ENCODE results near the gene WBP11. TPM values are rescaled to one million over a fixed set of nuclear protein-coding genes. Genes with fewer than 3 reads are reported as not detected.
A peak's percentile ranks its signal among the peaks of the same experiment; 100 is the strongest.

WBP11 gene
- total and polyA plus RNA-seq, 2 of the 13 experiments (the other 11 are each of a cell fraction or from before 2014, with no cell fraction given), result 7.6 to 31.0 TPM

DNA sequence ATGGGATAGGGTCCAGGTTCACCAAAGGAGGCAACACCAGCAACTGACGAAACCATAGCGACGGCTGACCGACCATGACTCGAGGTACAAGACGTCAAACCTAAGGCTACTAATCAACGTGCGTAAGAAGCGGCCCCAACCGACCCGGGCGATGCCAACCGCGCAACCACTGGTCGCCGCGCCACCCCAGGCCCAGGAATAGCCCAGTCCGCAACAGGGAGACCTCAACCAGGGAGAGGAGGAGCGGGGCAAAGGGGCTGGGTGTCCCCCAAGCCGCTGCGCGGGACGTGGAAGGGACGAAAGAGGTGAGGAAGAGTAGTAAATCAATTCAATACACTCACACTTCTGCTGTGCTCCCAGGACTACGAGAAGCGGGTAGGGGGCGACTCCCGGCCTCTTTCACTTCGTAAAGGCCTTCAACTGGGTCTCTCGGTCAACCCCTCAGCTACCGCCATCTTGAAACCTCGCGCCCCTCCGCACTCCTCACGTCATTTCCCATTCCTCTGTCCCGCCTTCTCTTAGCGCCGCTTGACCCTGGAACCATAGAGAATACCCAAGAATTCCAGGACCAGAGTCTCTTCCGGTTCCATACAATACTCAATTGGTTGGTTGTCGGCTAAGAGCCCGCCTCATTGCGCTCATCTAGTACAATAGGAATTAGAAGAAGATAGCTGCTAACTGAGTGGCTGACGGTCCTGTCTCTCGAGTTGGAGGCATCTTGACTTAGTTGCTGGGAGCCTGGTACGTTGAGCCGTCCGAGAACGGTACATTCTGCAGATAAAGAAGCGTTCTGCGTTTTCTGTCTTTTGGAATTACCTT is at the start of gene WBP11, which contains the start of gene C12orf60 (continued):
- 0 out of 2 replicates have a peak, but pooled peaks have one; percentile 43 for TF ChIP-seq NRL (CRISPR knock-in tag; IDR thresholded peaks at IDR 0.05; ENCODE audit: borderline replicate concordance)
- no peak for TF ChIP-seq ZSCAN12 (CRISPR knock-in tag; IDR thresholded peaks at IDR 0.05)
- TF ChIP-seq CERS6 (CRISPR knock-in tag; IDR thresholded peaks at IDR 0.05), result no peak
- TF ChIP-seq AGO1 (IDR thresholded peaks at IDR 0.05; ENCODE audit: low read depth, low read length, poor library complexity, severe bottlenecking), result no peak
- TF ChIP-seq EED (CRISPR knock-in tag; IDR thresholded peaks at IDR 0.05), result no peak
- no peak; the same call in 1 of the 2 replicates for TF ChIP-seq CBX5 (CRISPR knock-in tag; IDR thresholded peaks at IDR 0.05; ENCODE audit: borderline replicate concordance)
- TF ChIP-seq ZNF362 (CRISPR knock-in tag; IDR thresholded peaks at IDR 0.05; ENCODE audit: borderline replicate concordance), result no peak
- TF ChIP-seq, protein P1, sequence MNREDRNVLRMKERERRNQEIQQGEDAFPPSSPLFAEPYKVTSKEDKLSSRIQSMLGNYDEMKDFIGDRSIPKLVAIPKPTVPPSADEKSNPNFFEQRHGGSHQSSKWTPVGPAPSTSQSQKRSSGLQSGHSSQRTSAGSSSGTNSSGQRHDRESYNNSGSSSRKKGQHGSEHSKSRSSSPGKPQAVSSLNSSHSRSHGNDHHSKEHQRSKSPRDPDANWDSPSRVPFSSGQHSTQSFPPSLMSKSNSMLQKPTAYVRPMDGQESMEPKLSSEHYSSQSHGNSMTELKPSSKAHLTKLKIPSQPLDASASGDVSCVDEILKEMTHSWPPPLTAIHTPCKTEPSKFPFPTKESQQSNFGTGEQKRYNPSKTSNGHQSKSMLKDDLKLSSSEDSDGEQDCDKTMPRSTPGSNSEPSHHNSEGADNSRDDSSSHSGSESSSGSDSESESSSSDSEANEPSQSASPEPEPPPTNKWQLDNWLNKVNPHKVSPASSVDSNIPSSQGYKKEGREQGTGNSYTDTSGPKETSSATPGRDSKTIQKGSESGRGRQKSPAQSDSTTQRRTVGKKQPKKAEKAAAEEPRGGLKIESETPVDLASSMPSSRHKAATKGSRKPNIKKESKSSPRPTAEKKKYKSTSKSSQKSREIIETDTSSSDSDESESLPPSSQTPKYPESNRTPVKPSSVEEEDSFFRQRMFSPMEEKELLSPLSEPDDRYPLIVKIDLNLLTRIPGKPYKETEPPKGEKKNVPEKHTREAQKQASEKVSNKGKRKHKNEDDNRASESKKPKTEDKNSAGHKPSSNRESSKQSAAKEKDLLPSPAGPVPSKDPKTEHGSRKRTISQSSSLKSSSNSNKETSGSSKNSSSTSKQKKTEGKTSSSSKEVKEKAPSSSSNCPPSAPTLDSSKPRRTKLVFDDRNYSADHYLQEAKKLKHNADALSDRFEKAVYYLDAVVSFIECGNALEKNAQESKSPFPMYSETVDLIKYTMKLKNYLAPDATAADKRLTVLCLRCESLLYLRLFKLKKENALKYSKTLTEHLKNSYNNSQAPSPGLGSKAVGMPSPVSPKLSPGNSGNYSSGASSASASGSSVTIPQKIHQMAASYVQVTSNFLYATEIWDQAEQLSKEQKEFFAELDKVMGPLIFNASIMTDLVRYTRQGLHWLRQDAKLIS (CRISPR knock-in tag; IDR thresholded peaks at IDR 0.05), result no peak
- no peak for TF ChIP-seq TCF12 (IDR thresholded peaks at IDR 0.05)
- no peak for TF ChIP-seq TCF12 (CRISPR knock-in tag; IDR thresholded peaks at IDR 0.05)
- TF ChIP-seq ZNF260 (CRISPR knock-in tag; IDR thresholded peaks at IDR 0.05; ENCODE audit: borderline replicate concordance, low read depth), result no peak
- TF ChIP-seq REST (IDR thresholded peaks at IDR 0.05; ENCODE audit: borderline replicate concordance in 1 of 2, low read depth in 1 of 2, low read length in 2 of 2), result no peak; a peak in 1 of 4 replicates
- TF ChIP-seq ZFP91 (CRISPR knock-in tag; IDR thresholded peaks at IDR 0.05; ENCODE audit: borderline replicate concordance), result peak; percentile 52; the same call in 1 of the 2 replicates
- TF ChIP-seq MXD3 (CRISPR knock-in tag; IDR thresholded peaks at IDR 0.05), result no peak
- no peak for TF ChIP-seq RORA (CRISPR knock-in tag; IDR thresholded peaks at IDR 0.05)
- peak; percentile 77 for TF ChIP-seq PHF8 (CRISPR knock-in tag; IDR thresholded peaks at IDR 0.05)
